Hepatocyte (in vitro differentiated cells): ENCODE data around the gene CNOT11.

Source experiments
- CTCF ChIP-seq: fragments of 200-600 bp; sonication (generic); IDR thresholded peaks from 2 replicates; pipeline ENCODE4 v1.5.1; 2016; ENCODE audit warnings: antibody characterized with exemption, mild to moderate bottlenecking; ENCODE audit not compliant: poor library complexity
- EZH2 ChIP-seq: fragments of 200-600 bp; sonication (generic); IDR thresholded peaks from 2 replicates; pipeline ENCODE4 v1.6.1; 2016; ENCODE audit warnings: antibody characterized with exemption, mild to moderate bottlenecking, borderline replicate concordance
- EZH2phosphoT487 ChIP-seq: fragments of 200-600 bp; sonication (generic); IDR thresholded peaks from one replicate; pipeline ENCODE4 v1.6.1; 2018; ENCODE audit warnings: antibody characterized with exemption, mild to moderate bottlenecking, low read depth, moderate library complexity; ENCODE audit not compliant: unreplicated experiment, severe bottlenecking

- TF ChIP-seq CTCF (no peak), EZH2 (no peak), EZH2phosphoT487 (no peak)
Observed at GRCh38 chr2:101310090-101310833, 57.6 kb downstream of the CNOT11 start.
